Measurements from ENCODE around the gene POLR3B.
"Not testable (repeated sequence)": the region's sequence is repeated elsewhere in the genome, so short reads cannot be mapped to it uniquely, and the experiment has no call there.

Gene POLR3B

GRCh38 chr12:106477627-106478026, 120.1 kb downstream of the POLR3B start:
- not testable (repeated sequence) for DNase-seq

- no peak for DNase-seq
Measured at GRCh38 chr12:106480251-106480650, 122.7 kb downstream of the POLR3B start.

- DNase-seq: no peak
Measured at GRCh38 chr12:106481246-106481645, 123.7 kb downstream of the POLR3B start.

- no peak for DNase-seq
Measured at GRCh38 chr12:106487664-106488063, 130.1 kb downstream of the POLR3B start.

GRCh38 chr12:106488884-106489283, 131.3 kb downstream of the POLR3B start:
- DNase-seq: no peak

- DNase-seq: no peak
Measured at GRCh38 chr12:106490264-106490663, 132.7 kb downstream of the POLR3B start.

GRCh38 chr12:106492857-106493256, 135.3 kb downstream of the POLR3B start:
- DNase-seq: no peak

GRCh38 chr12:106493531-106493930, 136.0 kb downstream of the POLR3B start:
- no peak for DNase-seq

- no peak for DNase-seq
Measured at GRCh38 chr12:106495354-106495965, 137.9 kb downstream of the POLR3B start.

- no peak for DNase-seq
Measured at GRCh38 chr12:106498056-106498455, 140.5 kb downstream of the POLR3B start.

GRCh38 chr12:106499628-106500027, 142.1 kb downstream of the POLR3B start:
- no peak for DNase-seq

- DNase-seq: no peak
Measured at GRCh38 chr12:106506691-106507090, 149.1 kb downstream of the POLR3B start.

- no peak for DNase-seq
Measured at GRCh38 chr12:106508966-106509365, 151.4 kb downstream of the POLR3B start.

GRCh38 chr12:106511365-106511764, 153.8 kb downstream of the POLR3B start:
- DNase-seq: no peak

GRCh38 chr12:106517314-106517713, 159.8 kb downstream of the POLR3B start:
- no peak for DNase-seq

GRCh38 chr12:106519607-106520021, 162.1 kb downstream of the POLR3B start:
- peak; percentile 43 for DNase-seq

GRCh38 chr12:106521901-106522300, 164.4 kb downstream of the POLR3B start:
- no peak for DNase-seq

GRCh38 chr12:106522708-106523107, 165.2 kb downstream of the POLR3B start:
- no peak for DNase-seq

- DNase-seq: peak; percentile 58
Measured at GRCh38 chr12:106527356-106527755, 169.8 kb downstream of the POLR3B start.

GRCh38 chr12:106541201-106541600, 183.7 kb downstream of the POLR3B start:
- no peak for DNase-seq

- DNase-seq: no peak
Measured at GRCh38 chr12:106551410-106551809, 193.9 kb downstream of the POLR3B start.

GRCh38 chr12:106552228-106552627, 194.7 kb downstream of the POLR3B start:
- DNase-seq: no peak

All from EL (cell line).